ENCODE data around the gene TRIM50. TPM values are rescaled to one million over a fixed set of nuclear protein-coding genes. Genes with fewer than 3 reads are reported as not detected.
"Not testable (repeated sequence)": the region's sequence is repeated elsewhere in the genome, so short reads cannot be mapped to it uniquely, and the experiment has no call there.

The TRIM50 gene
- total RNA-seq, 1 donor from 2014 or later = not detected

GRCh38 chr7:73266719-73267368, 61.0 kb downstream of the TRIM50 start:
- not testable (repeated sequence) for H3K4me3 ChIP-seq (ENCODE audit: low read depth, low read length); DNase-seq (ENCODE audit: low read depth)

Other genes with a start within 250 kb of the TRIM50 start
- gene SPDYE9, start 242.0 kb downstream of the TRIM50 start, total RNA-seq = not detected in 2 replicates
- gene NSUN5, start 19.3 kb downstream of the TRIM50 start, total RNA-seq = 39.8 and 80.3 TPM in 2 replicates
- not detected in 2 replicates for gene FKBP6, start 79 bp upstream of the TRIM50 start, total RNA-seq
- gene FZD9, start 105.7 kb upstream of the TRIM50 start, total RNA-seq = 1.8 and 4.0 TPM in 2 replicates
- gene BAZ1B, start 194.2 kb upstream of the TRIM50 start, total RNA-seq = 47.2 and 51.9 TPM in 2 replicates
- gene BCL7B, start 229.6 kb upstream of the TRIM50 start, total RNA-seq = 53.2 and 64.2 TPM in 2 replicates

All from epithelial cell of proximal tubule (primary cell).